PFSK-1 (cell line): Measurements from ENCODE around the gene MPC1. TPM values are rescaled to one million over a fixed set of nuclear protein-coding genes. Genes with fewer than 3 reads are reported as not detected.

Experiments
- FOXP2 ChIP-seq: optimal IDR thresholded peaks from 2 replicates; pipeline ENCODE3; 2011; ENCODE audit warnings: borderline replicate concordance, control low read depth, inconsistent platforms; ENCODE audit not compliant: insufficient read depth; ENCODE audit errors: extremely low read length, extremely low read depth
- POLR2AphosphoS5 ChIP-seq: IDR thresholded peaks from 2 replicates; pipeline ENCODE4 v1.6.1; 2012; ENCODE audit warnings: low read depth, mild to moderate bottlenecking, control low read depth, low read length, moderate library complexity
- SIN3A ChIP-seq: IDR thresholded peaks from 2 replicates; pipeline ENCODE4 v1.6.1; 2012; ENCODE audit warnings: mild to moderate bottlenecking, low read length, moderate library complexity, borderline replicate concordance; ENCODE audit not compliant: insufficient read depth
- TAF1 ChIP-seq: IDR thresholded peaks from 2 replicates; pipeline ENCODE4 v1.6.1; 2012; ENCODE audit warnings: low read length, control low read depth, borderline replicate concordance; ENCODE audit not compliant: insufficient read depth
- polyA plus RNA-seq: library from polyadenylated mRNA; unstranded; fragments of >200 nt; gene quantifications from one replicate; pipeline ENCODE4 v1.2.1, GENCODE V29; 2012; ENCODE audit warnings: low read depth, missing spikeins; ENCODE audit not compliant: insufficient read length
- TF ChIP-seq, protein P1 (sequence below), 2 experiments: IDR thresholded peaks; 2 replicates each; pipeline versions ENCODE4 v1.6.1 to v1.8.0; 2011 to 2012; ENCODE audit warnings: low read depth in 2 of 2, low read length in 2 of 2, control low read depth in 1 of 2, inconsistent platforms in 1 of 2, mild to moderate bottlenecking in 1 of 2, moderate library complexity in 1 of 2; ENCODE audit not compliant: insufficient read depth in 1 of 2

MPC1 gene
- polyA plus RNA-seq, result 164 TPM

DNA sequence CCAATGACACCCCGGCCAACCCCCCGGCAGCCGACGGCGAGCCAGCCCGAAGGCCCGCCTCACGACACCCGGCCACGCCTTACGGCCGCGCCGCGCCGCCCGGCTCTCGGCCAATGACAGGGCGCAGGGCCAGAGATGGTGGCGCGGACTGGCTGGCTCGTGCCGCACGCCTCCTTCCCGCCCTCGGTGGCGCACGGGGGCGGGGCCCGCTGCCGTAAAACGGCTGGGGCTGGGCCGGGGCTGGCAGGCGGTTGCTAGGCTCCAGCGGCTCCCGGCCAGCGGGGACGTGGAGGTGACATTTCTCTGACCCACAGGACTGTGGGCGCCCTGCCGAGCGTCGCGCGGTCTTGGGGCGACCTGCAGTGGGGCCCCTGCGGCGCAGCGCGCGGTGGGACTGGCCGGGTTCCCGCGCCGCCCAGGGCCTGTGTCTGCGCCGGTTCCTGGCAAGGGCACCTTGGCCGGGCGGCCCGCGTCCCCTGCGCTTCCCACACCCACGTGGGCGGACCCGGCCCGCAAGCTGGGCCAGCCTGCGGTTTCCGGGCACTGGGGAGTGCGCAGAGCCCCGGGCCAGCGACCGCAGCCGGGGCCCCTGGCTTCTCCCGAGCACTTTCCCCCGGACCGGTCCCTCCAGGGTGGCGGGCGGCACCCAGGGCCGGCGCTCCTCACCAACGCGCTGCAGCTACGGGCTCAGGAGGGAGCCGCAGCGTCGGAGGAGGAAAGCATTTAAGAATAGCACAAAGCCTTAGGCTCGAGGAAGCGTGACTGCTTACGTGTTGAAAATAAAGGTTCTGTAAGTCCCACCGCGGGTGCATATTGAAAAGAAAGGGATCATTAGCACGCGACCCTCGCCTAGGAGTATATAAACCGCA, at the start of gene MPC1:
TSS of gene MPC1 (minus strand) at position 8 of the 869 bp plus-strand sequence. CDS start 64 bp downstream, outside the sequence.
- TF ChIP-seq POLR2AphosphoS5 (peak; percentile 87), TAF1 (peak; percentile 91), SIN3A (peak; percentile 84; the same call in 1 of the 2 replicates), FOXP2 (peak; percentile 50)
- TF ChIP-seq, protein P1, sequence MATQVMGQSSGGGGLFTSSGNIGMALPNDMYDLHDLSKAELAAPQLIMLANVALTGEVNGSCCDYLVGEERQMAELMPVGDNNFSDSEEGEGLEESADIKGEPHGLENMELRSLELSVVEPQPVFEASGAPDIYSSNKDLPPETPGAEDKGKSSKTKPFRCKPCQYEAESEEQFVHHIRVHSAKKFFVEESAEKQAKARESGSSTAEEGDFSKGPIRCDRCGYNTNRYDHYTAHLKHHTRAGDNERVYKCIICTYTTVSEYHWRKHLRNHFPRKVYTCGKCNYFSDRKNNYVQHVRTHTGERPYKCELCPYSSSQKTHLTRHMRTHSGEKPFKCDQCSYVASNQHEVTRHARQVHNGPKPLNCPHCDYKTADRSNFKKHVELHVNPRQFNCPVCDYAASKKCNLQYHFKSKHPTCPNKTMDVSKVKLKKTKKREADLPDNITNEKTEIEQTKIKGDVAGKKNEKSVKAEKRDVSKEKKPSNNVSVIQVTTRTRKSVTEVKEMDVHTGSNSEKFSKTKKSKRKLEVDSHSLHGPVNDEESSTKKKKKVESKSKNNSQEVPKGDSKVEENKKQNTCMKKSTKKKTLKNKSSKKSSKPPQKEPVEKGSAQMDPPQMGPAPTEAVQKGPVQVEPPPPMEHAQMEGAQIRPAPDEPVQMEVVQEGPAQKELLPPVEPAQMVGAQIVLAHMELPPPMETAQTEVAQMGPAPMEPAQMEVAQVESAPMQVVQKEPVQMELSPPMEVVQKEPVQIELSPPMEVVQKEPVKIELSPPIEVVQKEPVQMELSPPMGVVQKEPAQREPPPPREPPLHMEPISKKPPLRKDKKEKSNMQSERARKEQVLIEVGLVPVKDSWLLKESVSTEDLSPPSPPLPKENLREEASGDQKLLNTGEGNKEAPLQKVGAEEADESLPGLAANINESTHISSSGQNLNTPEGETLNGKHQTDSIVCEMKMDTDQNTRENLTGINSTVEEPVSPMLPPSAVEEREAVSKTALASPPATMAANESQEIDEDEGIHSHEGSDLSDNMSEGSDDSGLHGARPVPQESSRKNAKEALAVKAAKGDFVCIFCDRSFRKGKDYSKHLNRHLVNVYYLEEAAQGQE (IDR thresholded peaks at IDR 0.05; ENCODE audit: insufficient read depth in 1 of 2, low read depth in 2 of 2, low read length in 2 of 2), result no peak

DNA sequence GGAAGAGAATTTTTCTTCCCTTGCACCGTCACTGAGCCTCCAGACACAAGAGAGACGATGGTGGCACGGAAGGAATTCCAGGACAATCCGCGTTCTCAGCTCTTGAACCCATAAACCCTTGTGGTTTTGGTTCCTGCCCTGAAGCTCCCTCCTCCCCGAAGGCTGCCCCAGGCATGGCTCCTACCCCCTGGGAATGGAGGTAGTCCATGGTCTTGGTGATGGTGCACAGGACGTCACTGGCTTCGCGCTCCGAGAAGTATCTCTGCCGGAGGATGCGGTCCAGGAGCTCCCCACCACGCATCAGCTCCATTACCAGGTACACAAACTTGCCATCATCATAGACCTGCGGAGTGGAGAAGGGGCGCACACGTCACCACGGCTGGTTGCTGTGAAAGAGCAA, 47.5 kb upstream of the MPC1 start:
- TF ChIP-seq TAF1 (no peak), POLR2AphosphoS5 (no peak)
- TF ChIP-seq, protein P1 (IDR thresholded peaks at IDR 0.05; ENCODE audit: insufficient read depth in 1 of 2, low read depth in 2 of 2, low read length in 2 of 2), result no peak

DNA sequence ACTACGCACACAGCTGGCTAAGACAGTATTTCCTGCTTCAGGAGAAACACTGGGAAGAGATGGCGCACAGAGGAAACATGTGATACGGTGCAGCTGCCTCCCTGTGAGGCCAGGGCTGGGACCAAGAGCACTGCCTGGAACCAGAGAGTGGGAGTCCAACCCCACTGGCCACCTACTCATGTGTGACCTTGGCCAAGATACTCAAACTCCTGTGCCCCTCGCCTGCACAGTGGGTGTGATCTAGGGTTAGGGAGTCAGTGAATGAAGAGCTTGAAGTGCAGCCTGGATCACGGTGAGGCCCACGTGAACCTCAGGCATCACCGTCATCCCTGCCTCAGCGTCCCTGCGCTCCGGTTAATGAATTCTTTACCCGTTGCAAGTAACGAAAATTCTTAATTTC, 41.7 kb upstream of the MPC1 start:
- TF ChIP-seq FOXP2, result no peak
- no peak for TF ChIP-seq TAF1
- TF ChIP-seq, protein P1 (IDR thresholded peaks at IDR 0.05; ENCODE audit: insufficient read depth in 1 of 2, low read depth in 2 of 2, low read length in 2 of 2), result no peak
- TF ChIP-seq POLR2AphosphoS5, result no peak
- TF ChIP-seq SIN3A, result no peak

DNA sequence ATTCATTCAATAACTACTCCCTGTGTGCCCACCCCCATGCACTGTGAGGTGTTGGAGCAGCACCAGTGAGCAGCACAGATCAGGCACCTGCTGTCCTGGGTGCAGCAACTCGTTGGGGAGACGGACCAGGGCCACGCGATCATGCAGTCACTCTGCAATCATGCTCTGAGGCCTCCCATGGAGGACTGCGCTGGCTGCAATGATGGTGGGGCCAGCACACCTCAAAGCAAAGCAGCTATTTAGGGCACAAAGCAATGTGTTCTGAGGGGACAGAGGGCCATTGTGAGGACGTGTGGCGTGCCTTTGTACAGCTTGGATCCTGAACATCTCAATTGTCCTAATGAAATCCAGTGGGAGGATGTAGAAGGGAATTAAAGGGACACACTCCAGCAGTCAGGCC, 41.0 kb upstream of the MPC1 start:
- TF ChIP-seq, protein P1 (IDR thresholded peaks at IDR 0.05; ENCODE audit: insufficient read depth in 1 of 2, low read depth in 2 of 2, low read length in 2 of 2), result no peak
- no peak for TF ChIP-seq FOXP2
- TF ChIP-seq POLR2AphosphoS5, result no peak
- TF ChIP-seq SIN3A, result no peak
- TF ChIP-seq TAF1, result no peak
